Mesothelial cell of epicardium (in vitro differentiated cells): ENCODE data around the gene SLC15A4. TPM values are rescaled to one million over a fixed set of nuclear protein-coding genes. Genes with fewer than 3 reads are reported as not detected.

ENCODE experiments used
- DNase-seq, 2 experiments: peaks; one replicate each; pipeline ENCODE4 v3.0.0; 2021; ENCODE audit warnings: low spot score in 2 of 2; ENCODE audit not compliant: unreplicated experiment in 2 of 2
- H3K27ac Mint-ChIP-seq: 2 replicates; pipeline ENCODE4 v1.8.0; 2021; ENCODE audit warnings: mixed read lengths
- H3K27me3 Mint-ChIP-seq: 2 replicates; pipeline ENCODE4 v1.8.0; 2021; ENCODE audit warnings: low read depth, mixed read lengths
- H3K36me3 Mint-ChIP-seq: 2 replicates; pipeline ENCODE4 v1.8.0; 2021; ENCODE audit warnings: mixed read lengths
- H3K4me1 Mint-ChIP-seq: 2 replicates; pipeline ENCODE4 v1.8.0; 2021; ENCODE audit warnings: mixed read lengths
- H3K4me3 Mint-ChIP-seq: 2 replicates; pipeline ENCODE4 v1.8.0; 2021; ENCODE audit warnings: mild to moderate bottlenecking, moderate library complexity, mixed read lengths
- H3K9me3 Mint-ChIP-seq: 2 replicates; pipeline ENCODE4 v1.8.0; 2021; ENCODE audit warnings: mixed read lengths
- total RNA-seq: library from RNA; stranded (reverse); gene quantifications from 3 replicates; pipeline ENCODE4 v1.2.1, GENCODE V29; 2021
- TF ChIP-seq, protein P1 (sequence below): fragments of 200-600 bp; sonication (generic); IDR thresholded peaks from one replicate; pipeline ENCODE4 v1.5.0; 2021; ENCODE audit warnings: antibody characterized with exemption; ENCODE audit not compliant: unreplicated experiment

The SLC15A4 gene
- total RNA-seq, 1 donor from 2014 or later, result 26.6 TPM

DNA sequence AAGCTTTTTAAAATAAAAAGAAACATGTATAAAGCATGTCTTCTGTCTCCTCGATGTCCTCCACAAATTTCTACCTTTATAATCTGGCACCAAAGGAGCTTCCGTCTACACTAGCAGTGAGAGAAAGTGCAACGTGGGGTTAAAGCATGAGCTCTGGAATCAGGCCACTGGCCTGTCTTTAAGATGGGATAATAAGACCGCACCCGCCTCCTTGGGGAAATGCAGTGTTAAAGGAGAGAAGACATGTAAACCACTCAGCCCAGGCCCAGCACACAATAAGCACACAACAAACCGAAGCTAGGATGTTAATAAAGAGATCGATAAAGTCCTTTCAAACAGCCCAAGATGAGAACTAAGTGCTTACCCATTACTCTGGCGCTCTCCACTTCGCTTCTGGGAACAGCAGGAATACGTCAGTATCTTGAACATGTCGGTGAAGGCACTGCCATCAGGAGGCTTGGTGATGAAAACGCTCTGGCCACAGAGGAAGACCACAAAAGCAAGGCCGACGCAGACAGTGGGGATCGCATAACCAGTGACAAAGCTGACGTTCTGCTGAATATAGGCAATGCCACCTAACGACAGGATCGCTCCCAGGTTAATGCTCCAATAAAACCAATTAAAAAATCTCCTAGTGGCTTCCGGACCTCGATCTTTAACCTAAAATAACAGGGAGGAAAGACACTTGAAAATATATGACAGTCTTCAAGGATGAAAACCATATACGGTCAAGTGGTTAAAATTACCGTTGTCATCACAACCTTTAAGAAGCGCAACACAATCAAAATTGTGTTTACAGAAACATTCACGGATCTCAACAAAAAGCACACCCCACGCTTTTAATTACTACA, 9.1 kb downstream of the SLC15A4 start:
- H3K4me1 Mint-ChIP-seq, result peaks cover 17% of the 10 kb centered on the region

DNA sequence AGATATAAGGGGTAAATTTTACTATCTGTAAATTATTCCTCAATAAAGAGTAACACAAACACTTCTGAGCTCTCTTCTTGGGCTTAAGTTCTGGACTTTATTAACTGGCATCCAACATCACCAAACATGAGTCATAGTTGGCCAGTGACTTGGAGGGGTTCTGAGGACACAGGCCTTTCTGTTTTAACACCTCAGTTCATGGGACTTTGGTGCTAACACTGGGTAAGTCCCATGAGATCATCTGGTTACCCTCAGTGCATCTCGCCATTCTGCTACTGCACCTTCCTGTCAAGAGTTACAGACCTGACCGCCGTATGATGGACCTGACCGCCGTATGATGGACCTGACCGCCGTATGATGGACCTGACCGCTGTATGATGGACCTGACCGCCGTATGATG, 9.9 kb downstream of the SLC15A4 start:
- TF ChIP-seq, protein P1, sequence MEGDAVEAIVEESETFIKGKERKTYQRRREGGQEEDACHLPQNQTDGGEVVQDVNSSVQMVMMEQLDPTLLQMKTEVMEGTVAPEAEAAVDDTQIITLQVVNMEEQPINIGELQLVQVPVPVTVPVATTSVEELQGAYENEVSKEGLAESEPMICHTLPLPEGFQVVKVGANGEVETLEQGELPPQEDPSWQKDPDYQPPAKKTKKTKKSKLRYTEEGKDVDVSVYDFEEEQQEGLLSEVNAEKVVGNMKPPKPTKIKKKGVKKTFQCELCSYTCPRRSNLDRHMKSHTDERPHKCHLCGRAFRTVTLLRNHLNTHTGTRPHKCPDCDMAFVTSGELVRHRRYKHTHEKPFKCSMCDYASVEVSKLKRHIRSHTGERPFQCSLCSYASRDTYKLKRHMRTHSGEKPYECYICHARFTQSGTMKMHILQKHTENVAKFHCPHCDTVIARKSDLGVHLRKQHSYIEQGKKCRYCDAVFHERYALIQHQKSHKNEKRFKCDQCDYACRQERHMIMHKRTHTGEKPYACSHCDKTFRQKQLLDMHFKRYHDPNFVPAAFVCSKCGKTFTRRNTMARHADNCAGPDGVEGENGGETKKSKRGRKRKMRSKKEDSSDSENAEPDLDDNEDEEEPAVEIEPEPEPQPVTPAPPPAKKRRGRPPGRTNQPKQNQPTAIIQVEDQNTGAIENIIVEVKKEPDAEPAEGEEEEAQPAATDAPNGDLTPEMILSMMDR, result no peak
- Mint-ChIP-seq H3K27me3 (no peaks in the 10 kb centered on the region), H3K27ac (no peak overlapping the region), H3K4me1 (peaks cover 17% of the 10 kb centered on the region), H3K4me3 (no peak overlapping the region), H3K36me3 (peaks cover 29% of the 10 kb centered on the region), H3K9me3 (no peaks in the 10 kb centered on the region)
- no peak for DNase-seq

More for the DNA sequence above, 9.1 kb downstream of the SLC15A4 start:
- no peak for DNase-seq
- no peak overlapping the region for H3K27ac Mint-ChIP-seq
- H3K27me3 Mint-ChIP-seq, result no peaks in the 10 kb centered on the region
- H3K9me3 Mint-ChIP-seq, result no peaks in the 10 kb centered on the region
- TF ChIP-seq, protein P1, result no peak
- H3K4me3 Mint-ChIP-seq, result no peak overlapping the region
- H3K36me3 Mint-ChIP-seq, result peaks cover 29% of the 10 kb centered on the region

DNA sequence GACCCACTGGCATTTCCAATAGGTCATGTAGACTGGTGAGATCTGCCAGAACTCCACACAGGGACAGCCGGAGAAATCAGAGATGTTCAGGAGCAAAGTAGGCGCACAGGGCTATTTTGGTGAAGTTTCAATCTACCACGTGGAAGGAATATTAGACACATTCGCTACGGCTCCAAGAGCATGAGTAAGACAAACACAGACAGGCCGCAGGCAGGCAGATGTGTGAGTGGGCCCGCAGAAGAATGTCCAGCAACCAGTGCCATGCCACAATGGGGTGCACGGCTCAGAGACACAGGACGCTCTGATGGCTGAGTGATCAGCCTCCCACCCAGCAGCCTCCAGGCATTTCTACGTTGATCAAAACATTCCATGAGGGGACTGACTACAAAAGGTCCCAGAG, 10.4 kb downstream of the SLC15A4 start:
- H3K27me3 Mint-ChIP-seq, result no peaks in the 10 kb centered on the region
- peaks cover 32% of the 10 kb centered on the region for H3K36me3 Mint-ChIP-seq
- peaks cover 13% of the 10 kb centered on the region for H3K4me1 Mint-ChIP-seq
- H3K27ac Mint-ChIP-seq, result no peak overlapping the region
- H3K4me3 Mint-ChIP-seq, result no peak overlapping the region
- TF ChIP-seq, protein P1, result no peak
- DNase-seq, result no peak
- H3K9me3 Mint-ChIP-seq, result no peaks in the 10 kb centered on the region

DNA sequence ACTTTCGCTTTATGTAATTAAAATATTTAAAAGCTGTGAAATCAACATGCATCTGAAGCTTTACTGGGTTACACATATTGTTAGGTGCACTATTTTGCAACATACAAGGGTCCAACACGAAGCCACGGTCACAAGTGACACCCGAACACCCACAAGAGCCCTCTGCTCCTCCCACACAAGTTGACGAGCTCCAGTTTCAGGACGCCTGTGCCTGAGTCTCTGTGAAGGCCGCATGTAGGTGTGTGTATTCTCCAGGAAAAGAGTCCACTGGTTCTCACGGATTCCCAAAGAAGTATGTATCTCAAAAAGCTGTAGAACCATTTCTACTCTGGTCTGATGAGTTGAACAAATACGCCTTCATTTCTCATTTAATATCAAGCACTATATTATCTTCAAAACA, 12.0 kb downstream of the SLC15A4 start:
- H3K27me3 Mint-ChIP-seq, result no peaks in the 10 kb centered on the region
- peaks cover 32% of the 10 kb centered on the region for H3K36me3 Mint-ChIP-seq
- H3K27ac Mint-ChIP-seq, result no peak overlapping the region
- no peak for DNase-seq
- no peaks in the 10 kb centered on the region for H3K9me3 Mint-ChIP-seq
- no peak overlapping the region for H3K4me3 Mint-ChIP-seq
- TF ChIP-seq, protein P1, result no peak
- no peaks in the 10 kb centered on the region for H3K4me1 Mint-ChIP-seq

DNA sequence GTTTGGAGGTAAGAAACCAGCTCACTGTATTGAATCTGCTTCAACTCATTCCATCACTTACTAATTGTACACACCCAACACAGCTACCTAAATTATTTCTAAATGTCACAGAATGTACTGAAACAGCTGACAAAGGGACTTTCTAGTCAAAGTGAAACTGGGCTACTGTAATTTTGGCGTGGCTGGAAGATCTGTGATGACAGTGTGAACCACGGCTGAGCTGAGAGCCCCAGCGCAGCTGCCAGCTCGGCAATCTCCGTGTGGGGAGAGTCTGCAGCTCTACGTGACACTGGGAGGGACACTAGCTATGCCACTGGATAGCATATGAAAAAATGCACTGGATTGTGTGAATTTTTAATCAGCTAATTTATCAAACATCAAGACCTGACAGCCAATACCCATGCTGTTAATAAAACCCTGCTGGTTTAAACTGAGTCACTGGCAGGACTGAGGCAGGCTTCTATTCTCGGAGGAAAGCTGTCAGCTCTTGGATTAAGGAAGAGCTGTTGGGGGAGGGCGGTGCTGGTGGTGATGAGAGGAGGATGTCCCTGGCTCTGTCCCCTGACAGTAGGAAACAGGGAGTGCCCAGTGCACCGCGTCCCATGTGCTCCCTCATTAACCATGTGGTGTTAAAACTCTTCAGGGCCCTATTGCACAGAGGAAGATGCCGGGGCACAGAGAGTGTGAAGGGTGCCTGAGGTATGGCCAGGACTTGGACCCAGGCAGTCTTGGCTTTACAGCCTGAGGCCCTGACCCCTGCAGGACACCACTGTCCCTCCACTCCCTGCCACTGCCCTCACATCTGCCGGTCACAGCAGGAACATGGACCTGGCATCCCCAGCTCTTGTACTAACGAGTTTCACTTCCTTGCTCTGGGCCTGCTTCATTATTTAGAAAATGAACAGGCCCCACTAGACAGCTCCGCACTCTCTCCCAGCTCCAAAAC, 13.3 kb downstream of the SLC15A4 start:
- DNase-seq, result no peak
- no peak overlapping the region for H3K27ac Mint-ChIP-seq
- H3K9me3 Mint-ChIP-seq, result no peaks in the 10 kb centered on the region
- H3K4me3 Mint-ChIP-seq, result no peak overlapping the region
- no peaks in the 10 kb centered on the region for H3K27me3 Mint-ChIP-seq
- peaks cover 38% of the 10 kb centered on the region for H3K36me3 Mint-ChIP-seq
- no peaks in the 10 kb centered on the region for H3K4me1 Mint-ChIP-seq
- TF ChIP-seq, protein P1, result no peak
